ENCODE data around the gene ASB2. TPM values are rescaled to one million over a fixed set of nuclear protein-coding genes. Genes with fewer than 3 reads are reported as not detected.

Gene ASB2
- total and polyA plus RNA-seq, 2 of the 4 experiments (the other 2 are of a cell fraction) = 0.54 to 0.77 TPM

GRCh38 chr14:94018308-94018707 is 41.9 kb upstream of the ASB2 start:
- no peak overlapping the region for H3K18ac ChIP-seq (ENCODE audit: low read depth, low read length)
- in situ Hi-C loops (cut with MboI; ENCODE audit: low sequenced_read_pairs) = no loop called here
- H3K27ac ChIP-seq (ENCODE audit: insufficient read depth, low read length) = no peak overlapping the region
- no peak overlapping the region for H3K9ac ChIP-seq (ENCODE audit: low read depth, low read length)
- ChIA-PET POLR2A (ENCODE audit: unreplicated experiment) (no interaction called here), CTCF (interaction anchor here (0.7 to 1.7 kb wide), 2 partner anchors 78 to 1113 kb away, joined by 3 to 4 read pairs; no protein-coding TSS in a partner anchor)
- H4K8ac ChIP-seq (ENCODE audit: low read depth in 2 of 2, low read length in 2 of 2) = no peak overlapping the region
- H2AK5ac ChIP-seq (ENCODE audit: low read depth, low read length) = no peak overlapping the region
- H4K5ac ChIP-seq (ENCODE audit: low read depth, low read length) = no peak overlapping the region
- no peaks in the 10 kb centered on the region for H3K9me1 ChIP-seq (ENCODE audit: insufficient read depth, low read length)
- H3K4ac ChIP-seq (ENCODE audit: low read depth, low read length) = no peak overlapping the region
- BruUV-seq (replicated peaks) = no TSS peak
- H3K27me3 ChIP-seq (ENCODE audit: control insufficient read depth, insufficient read depth, low read length) = peaks cover 31% of the 10 kb centered on the region
- DNase-seq (no peak), ATAC-seq (ENCODE audit: low read depth) (no peak)
- no peak overlapping the region for H3K56ac ChIP-seq (ENCODE audit: extremely low read depth, insufficient read depth, low read length)
- no peaks in the 10 kb centered on the region for H3K9me3 ChIP-seq (ENCODE audit: control insufficient read depth, insufficient read depth, low read length)
- WGBS, 2 experiments (ENCODE audit: extremely low coverage in 2 of 2, insufficient read length in 1 of 2) = 43% methylated on average over 1 of the region's 8 CpGs; no CpG with 5 or more reads in 1 of the 2 experiments
- dilution Hi-C loops (cut with HindIII; ENCODE audit: low sequenced_read_pairs, unreplicated experiment) = no loop called here
- H2BK5ac ChIP-seq (ENCODE audit: low read depth, low read length, poor library complexity, severe bottlenecking) = no peak overlapping the region
- H2BK120ac ChIP-seq (ENCODE audit: low read depth, low read length) = no peak overlapping the region
- no peaks in the 10 kb centered on the region for H3K36me3 ChIP-seq (ENCODE audit: control insufficient read depth, insufficient read depth, low read length)
- no peak overlapping the region for H3K4me3 ChIP-seq (ENCODE audit: insufficient read depth, low read depth, low read length)
- H2AK9ac ChIP-seq (replicated peaks; ENCODE audit: low read depth, low read length, poor library complexity) = no peak overlapping the region
- no peak overlapping the region for H4K91ac ChIP-seq (ENCODE audit: insufficient read depth, low read depth, low read length)
- no peaks in the 10 kb centered on the region for H3K4me1 ChIP-seq (ENCODE audit: control insufficient read depth, insufficient read depth, low read length)
- H2BK20ac ChIP-seq (ENCODE audit: low read depth, low read length) = no peak overlapping the region
- H4K20me1 ChIP-seq (ENCODE audit: insufficient read depth, low read length) = no peaks in the 10 kb centered on the region
- intact Hi-C loops (cut with micrococcal nuclease) = no loop called here
- H3K4me2 ChIP-seq (ENCODE audit: low read depth, low read length) = no peak overlapping the region
- H3K23ac ChIP-seq (ENCODE audit: low read depth, low read length) = no peak overlapping the region
- no peaks in the 10 kb centered on the region for H3K79me1 ChIP-seq (ENCODE audit: low read depth in 1 of 2, low read length in 2 of 2)
- no peak overlapping the region for H2AFZ ChIP-seq (replicated peaks; ENCODE audit: low read length, poor library complexity)
- TF ChIP-seq MAZ (IDR thresholded peaks at IDR 0.05; ENCODE audit: borderline replicate concordance, low read depth, low read length) (no peak), POLR2A (IDR thresholded peaks at IDR 0.05; ENCODE audit: low read depth, low read length) (no peak), RCOR1 (IDR thresholded peaks at IDR 0.05; ENCODE audit: insufficient replicate concordance, low read length) (no peak), CEBPB (IDR thresholded peaks at IDR 0.05; ENCODE audit: low read depth, low read length) (no peak), FOS (IDR thresholded peaks at IDR 0.05; ENCODE audit: low read depth, low read length) (no peak), USF2 (IDR thresholded peaks at IDR 0.05; ENCODE audit: low read depth, low read length) (no peak), NFE2L2 (IDR thresholded peaks at IDR 0.05; ENCODE audit: low read depth, low read length) (no peak), CHD1 (IDR thresholded peaks at IDR 0.05; ENCODE audit: low read depth, low read length) (no peak), MXI1 (IDR thresholded peaks at IDR 0.05; ENCODE audit: borderline replicate concordance, low read depth, low read length) (no peak), BHLHE40 (IDR thresholded peaks at IDR 0.05; ENCODE audit: low read depth, low read length) (no peak), MAFK (IDR thresholded peaks at IDR 0.05; ENCODE audit: low read depth, low read length) (no peak)
- TF ChIP-seq, protein P1, sequence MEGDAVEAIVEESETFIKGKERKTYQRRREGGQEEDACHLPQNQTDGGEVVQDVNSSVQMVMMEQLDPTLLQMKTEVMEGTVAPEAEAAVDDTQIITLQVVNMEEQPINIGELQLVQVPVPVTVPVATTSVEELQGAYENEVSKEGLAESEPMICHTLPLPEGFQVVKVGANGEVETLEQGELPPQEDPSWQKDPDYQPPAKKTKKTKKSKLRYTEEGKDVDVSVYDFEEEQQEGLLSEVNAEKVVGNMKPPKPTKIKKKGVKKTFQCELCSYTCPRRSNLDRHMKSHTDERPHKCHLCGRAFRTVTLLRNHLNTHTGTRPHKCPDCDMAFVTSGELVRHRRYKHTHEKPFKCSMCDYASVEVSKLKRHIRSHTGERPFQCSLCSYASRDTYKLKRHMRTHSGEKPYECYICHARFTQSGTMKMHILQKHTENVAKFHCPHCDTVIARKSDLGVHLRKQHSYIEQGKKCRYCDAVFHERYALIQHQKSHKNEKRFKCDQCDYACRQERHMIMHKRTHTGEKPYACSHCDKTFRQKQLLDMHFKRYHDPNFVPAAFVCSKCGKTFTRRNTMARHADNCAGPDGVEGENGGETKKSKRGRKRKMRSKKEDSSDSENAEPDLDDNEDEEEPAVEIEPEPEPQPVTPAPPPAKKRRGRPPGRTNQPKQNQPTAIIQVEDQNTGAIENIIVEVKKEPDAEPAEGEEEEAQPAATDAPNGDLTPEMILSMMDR (conservative IDR thresholded peaks at IDR 0.05; ENCODE audit: low read depth, low read length) = no peak
- no peak overlapping the region for H2BK15ac ChIP-seq (ENCODE audit: low read depth, low read length)
- no peak overlapping the region for H3K14ac ChIP-seq (replicated peaks; ENCODE audit: low read depth, low read length)

All from IMR-90 (cell line).